DND-41 (cell line): ENCODE results near the gene PCDH12.

ENCODE experiments used
- ATAC-seq: fragments of 200-7000 bp; cut with Tn5 transposase; 3 replicates; pipeline ENCODE4 v1.9.1; 2021; ENCODE audit warnings: low read depth; ENCODE audit not compliant: insufficient read depth
- DNase-seq: peaks from one replicate; pipeline ENCODE4 v3.0.0-alpha.2; 2020
- H2AFZ ChIP-seq: 2 replicates; pipeline ENCODE4 v1.6.0; 2012; ENCODE audit warnings: low read depth, low read length
- H3K27ac ChIP-seq: 2 replicates; pipeline ENCODE4 v1.5.1; 2012; ENCODE audit warnings: low read length, inconsistent platforms
- H3K27me3 ChIP-seq: fragments of 200-600 bp; sonication (generic); 2 replicates; pipeline ENCODE4 v1.6.0; 2012; ENCODE audit warnings: low read length, mild to moderate bottlenecking, inconsistent platforms; ENCODE audit not compliant: insufficient read depth, poor library complexity
- H3K36me3 ChIP-seq: 2 replicates; pipeline ENCODE4 v1.5.1; 2012; ENCODE audit warnings: low read length, inconsistent platforms; ENCODE audit not compliant: insufficient read depth
- H3K4me1 ChIP-seq: 2 replicates; pipeline ENCODE4 v1.5.1; 2012; ENCODE audit warnings: mild to moderate bottlenecking, low read length; ENCODE audit not compliant: insufficient read depth
- H3K4me2 ChIP-seq: 2 replicates; pipeline ENCODE4 v1.6.0; 2012; ENCODE audit warnings: mild to moderate bottlenecking, moderate library complexity, low read length, inconsistent platforms; ENCODE audit not compliant: insufficient read depth
- H3K4me3 ChIP-seq, 2 experiments: fragments of 200-600 bp in 1 of 2; shearing (Covaris generic) in 1 of 2; 2 replicates each; pipeline ENCODE4 v1.5.1; 2012 to 2016; ENCODE audit warnings: inconsistent platforms in 2 of 2, low read length in 2 of 2, mild to moderate bottlenecking in 2 of 2, low read depth in 1 of 2, moderate library complexity in 1 of 2
- H3K79me2 ChIP-seq: 2 replicates; pipeline ENCODE4 v1.6.0; 2012; ENCODE audit warnings: low read length, inconsistent platforms; ENCODE audit not compliant: insufficient read depth
- H3K9ac ChIP-seq: 2 replicates; pipeline ENCODE4 v1.6.0; 2012; ENCODE audit warnings: low read depth, mild to moderate bottlenecking, inconsistent platforms, low read length, moderate library complexity
- H3K9me3 ChIP-seq: 2 replicates; pipeline ENCODE4 v1.5.1; 2012; ENCODE audit warnings: low read length, moderate library complexity, mild to moderate bottlenecking, inconsistent platforms; ENCODE audit not compliant: insufficient read depth, severe bottlenecking
- H4K20me1 ChIP-seq: 2 replicates; pipeline ENCODE4 v1.6.0; 2012; ENCODE audit warnings: low read length; ENCODE audit not compliant: insufficient read depth
- EZH2 ChIP-seq: IDR thresholded peaks from 3 replicates; pipeline ENCODE4 v1.6.1; 2012; ENCODE audit warnings: borderline replicate concordance, low read depth, mild to moderate bottlenecking, moderate library complexity, low read length, inconsistent platforms; ENCODE audit not compliant: severe bottlenecking
- TF ChIP-seq, protein P1 (sequence below): IDR thresholded peaks from 2 replicates; pipeline ENCODE4 v1.5.1; 2012; ENCODE audit warnings: borderline replicate concordance, low read length, moderate library complexity, mild to moderate bottlenecking; ENCODE audit not compliant: poor library complexity, severe bottlenecking; ENCODE audit errors: extremely low read depth

Gene PCDH12

DNA sequence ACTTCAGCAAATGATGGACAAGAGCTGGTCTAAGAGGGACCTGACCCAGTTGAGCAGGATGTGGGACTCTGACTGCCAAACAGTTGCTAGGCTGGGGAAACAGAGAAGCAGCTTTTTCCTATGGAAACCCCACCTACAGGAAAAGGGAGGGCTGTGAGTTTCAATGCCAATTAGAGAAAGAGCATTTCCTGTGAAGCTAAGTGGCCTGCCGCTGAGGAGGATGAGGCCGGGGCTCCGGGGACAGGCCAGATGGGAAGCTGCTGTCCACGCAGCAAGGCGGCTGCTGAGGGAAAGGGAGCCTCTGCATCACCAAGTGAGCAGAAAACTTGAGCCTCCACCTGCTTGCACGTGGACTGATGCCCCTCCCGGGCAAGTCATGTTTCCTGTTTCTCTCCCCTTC lies at the start of gene PCDH12:
PCDH12 (minus strand) TSS at position 90 of the 400 bp plus-strand sequence. CDS start 351 bp downstream, outside the sequence.
- H3K4me3 ChIP-seq, result peak within 1 kb of the TSS in 1 of 2 experiments; percentile 45; a peak in 2 of 4 replicates
- H3K9me3 ChIP-seq, result no peaks in the 10 kb centered on the region
- H4K20me1 ChIP-seq, result no peaks in the 10 kb centered on the region
- peak within 1 kb of the TSS; percentile 38 for H3K9ac ChIP-seq
- TF ChIP-seq EZH2, result no peak
- TF ChIP-seq, protein P1, sequence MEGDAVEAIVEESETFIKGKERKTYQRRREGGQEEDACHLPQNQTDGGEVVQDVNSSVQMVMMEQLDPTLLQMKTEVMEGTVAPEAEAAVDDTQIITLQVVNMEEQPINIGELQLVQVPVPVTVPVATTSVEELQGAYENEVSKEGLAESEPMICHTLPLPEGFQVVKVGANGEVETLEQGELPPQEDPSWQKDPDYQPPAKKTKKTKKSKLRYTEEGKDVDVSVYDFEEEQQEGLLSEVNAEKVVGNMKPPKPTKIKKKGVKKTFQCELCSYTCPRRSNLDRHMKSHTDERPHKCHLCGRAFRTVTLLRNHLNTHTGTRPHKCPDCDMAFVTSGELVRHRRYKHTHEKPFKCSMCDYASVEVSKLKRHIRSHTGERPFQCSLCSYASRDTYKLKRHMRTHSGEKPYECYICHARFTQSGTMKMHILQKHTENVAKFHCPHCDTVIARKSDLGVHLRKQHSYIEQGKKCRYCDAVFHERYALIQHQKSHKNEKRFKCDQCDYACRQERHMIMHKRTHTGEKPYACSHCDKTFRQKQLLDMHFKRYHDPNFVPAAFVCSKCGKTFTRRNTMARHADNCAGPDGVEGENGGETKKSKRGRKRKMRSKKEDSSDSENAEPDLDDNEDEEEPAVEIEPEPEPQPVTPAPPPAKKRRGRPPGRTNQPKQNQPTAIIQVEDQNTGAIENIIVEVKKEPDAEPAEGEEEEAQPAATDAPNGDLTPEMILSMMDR, result no peak
- DNase-seq (peak; percentile 57), ATAC-seq (peak; percentile 55)
- H3K4me1 ChIP-seq, result peaks cover 42% of the 10 kb centered on the region
- H3K36me3 ChIP-seq, result no peaks in the 10 kb centered on the region
- no peaks in the 10 kb centered on the region for H3K79me2 ChIP-seq
- H2AFZ ChIP-seq, result peak within 1 kb of the TSS; percentile 63
- no peaks in the 10 kb centered on the region for H3K27me3 ChIP-seq
- peak within 1 kb of the TSS; percentile 68 for H3K27ac ChIP-seq
- H3K4me2 ChIP-seq, result peak within 1 kb of the TSS; percentile 46

DNA sequence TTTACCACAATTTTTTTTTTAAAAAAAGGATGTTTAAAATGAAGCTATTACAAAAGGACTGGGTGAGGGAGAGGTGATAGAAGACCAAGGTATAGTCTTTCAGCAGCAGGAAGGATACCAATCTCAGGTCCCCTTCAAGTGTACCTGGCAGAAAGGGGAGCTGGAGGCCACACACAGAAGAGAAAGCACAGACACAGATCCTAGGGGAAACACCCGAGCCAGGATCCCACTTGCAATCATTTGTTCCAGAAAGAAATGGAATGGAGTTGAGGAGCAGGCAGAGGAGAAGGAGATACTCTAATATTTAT lies 49.2 kb upstream of the PCDH12 start:
- Histone ChIP-seq H3K27me3 (no peaks in the 10 kb centered on the region), H2AFZ (no peak overlapping the region), H4K20me1 (no peaks in the 10 kb centered on the region; the same call in 1 of the 2 replicates), H3K4me3 (no peak overlapping the region), H3K9ac (no peak overlapping the region), H3K4me1 (peaks cover 11% of the 10 kb centered on the region), H3K9me3 (no peaks in the 10 kb centered on the region), H3K36me3 (peaks cover 56% of the 10 kb centered on the region), H3K27ac (no peak overlapping the region), H3K4me2 (no peak overlapping the region), H3K79me2 (peaks cover 3% of the 10 kb centered on the region)
- TF ChIP-seq, protein P1, result no peak
- no peak for TF ChIP-seq EZH2
- no peak for ATAC-seq
- no peak for DNase-seq

GRCh38 chr5:142006363-142007236 lies 48.6 kb upstream of the PCDH12 start:
- Histone ChIP-seq H4K20me1 (no peaks in the 10 kb centered on the region; the same call in 1 of the 2 replicates), H3K9me3 (no peaks in the 10 kb centered on the region), H3K9ac (no peak overlapping the region), H2AFZ (no peak overlapping the region), H3K4me1 (peaks cover 6% of the 10 kb centered on the region), H3K27me3 (no peaks in the 10 kb centered on the region), H3K36me3 (peaks cover 62% of the 10 kb centered on the region), H3K27ac (no peak overlapping the region), H3K79me2 (no peaks in the 10 kb centered on the region), H3K4me3 (no peak overlapping the region), H3K4me2 (no peak overlapping the region)
- ATAC-seq, result peak; percentile 63
- no peak for DNase-seq
- no peak for TF ChIP-seq EZH2
- TF ChIP-seq, protein P1, result no peak
